GM18519 (cell line): Measurements from ENCODE around the gene FAM184A.

Source experiments
- ATAC-seq: cut with Tn5 transposase; IDR thresholded peaks from one replicate; pipeline ENCODE4 v1.9.1; 2021; ENCODE audit warnings: mild to moderate bottlenecking, moderate library complexity; ENCODE audit not compliant: unreplicated experiment, low FRiP score

FAM184A gene

GRCh38 chr6:118921084-118921483, 157.4 kb downstream of the FAM184A start:
- no peak for ATAC-seq

GRCh38 chr6:118918329-118918725, 160.1 kb downstream of the FAM184A start:
- no peak for ATAC-seq

- no peak for ATAC-seq
Observed at GRCh38 chr6:118917546-118918328, 160.7 kb downstream of the FAM184A start.

GRCh38 chr6:118914598-118914997, 163.9 kb downstream of the FAM184A start:
- no peak for ATAC-seq

- ATAC-seq: no peak
Observed at GRCh38 chr6:118913161-118913560, 165.3 kb downstream of the FAM184A start.

GRCh38 chr6:118912646-118913045, 165.8 kb downstream of the FAM184A start:
- ATAC-seq: no peak
